HG02642 (cell line): ENCODE measurements around the gene ACTL6B.

ENCODE experiments used
- ATAC-seq: cut with Tn5 transposase; IDR thresholded peaks from one replicate; pipeline ENCODE4 v1.9.1; 2021; ENCODE audit warnings: mild to moderate bottlenecking; ENCODE audit not compliant: unreplicated experiment, poor library complexity

Gene ACTL6B

DNA sequence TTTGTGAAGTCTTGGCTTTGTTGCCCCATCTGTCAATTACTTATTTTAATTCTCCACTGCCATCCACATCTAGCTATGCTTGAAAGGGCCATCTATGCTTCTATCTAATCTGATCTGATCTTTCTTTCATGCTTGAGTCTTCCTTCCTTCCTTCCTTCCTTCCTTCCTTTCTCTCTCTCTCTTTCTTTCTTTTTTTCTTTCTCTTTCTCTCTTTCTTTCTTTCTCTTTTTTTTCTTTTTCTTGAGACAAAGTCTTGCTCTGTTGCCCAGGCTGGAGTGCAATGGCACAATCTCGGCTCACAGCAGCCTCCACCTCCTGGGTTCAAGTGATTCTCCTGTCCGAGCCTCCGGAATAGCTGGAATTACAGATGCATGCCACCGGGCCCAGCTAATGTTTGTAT is 26.2 kb downstream of the ACTL6B start:
- ATAC-seq = no peak

DNA sequence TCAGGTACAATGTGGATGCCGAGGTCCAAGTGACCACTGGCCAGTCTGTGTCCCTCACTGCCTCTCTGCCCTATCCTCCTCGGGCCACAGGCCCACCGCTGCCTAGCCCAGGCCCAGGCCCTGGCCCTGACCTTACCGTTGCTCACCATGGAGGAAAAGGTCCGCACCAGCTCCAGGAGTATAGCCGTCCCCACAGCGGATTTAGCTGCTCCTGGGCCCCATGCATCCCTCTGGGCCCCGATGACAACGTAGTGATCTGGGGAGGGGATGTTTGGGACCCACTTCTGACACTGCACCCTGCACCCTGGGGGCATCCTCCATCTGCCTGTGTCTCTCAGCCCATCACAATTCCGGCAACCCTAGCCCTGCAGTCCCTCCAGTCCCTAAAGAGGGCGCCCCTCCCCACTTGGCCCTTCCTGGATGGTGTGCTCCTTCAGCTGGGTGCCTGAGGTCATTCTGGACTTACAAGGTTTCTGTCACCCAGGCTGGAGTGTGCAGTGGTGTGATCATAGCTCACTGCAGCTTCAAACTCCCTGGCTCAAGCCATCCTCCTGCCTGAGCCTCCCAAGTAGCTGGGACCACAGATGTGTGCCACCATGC is 27.0 kb downstream of the ACTL6B start:
- ATAC-seq = no peak

DNA sequence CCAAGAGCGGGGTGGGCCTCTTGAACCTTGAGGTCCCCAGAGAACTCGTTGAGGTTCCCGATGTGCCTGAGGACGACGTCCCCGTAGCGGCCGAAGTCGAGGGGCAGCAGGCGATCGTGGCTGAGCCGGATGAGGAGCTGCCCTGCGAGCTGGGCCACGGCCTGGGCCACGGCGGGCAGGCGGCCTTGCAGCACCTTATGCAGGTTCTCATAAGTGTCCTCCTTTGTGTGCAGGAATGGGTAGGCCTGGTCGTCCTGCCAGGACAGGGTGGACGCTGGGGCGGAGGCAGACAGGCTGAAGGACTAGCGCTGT is 29.1 kb downstream of the ACTL6B start:
- ATAC-seq = no peak

DNA sequence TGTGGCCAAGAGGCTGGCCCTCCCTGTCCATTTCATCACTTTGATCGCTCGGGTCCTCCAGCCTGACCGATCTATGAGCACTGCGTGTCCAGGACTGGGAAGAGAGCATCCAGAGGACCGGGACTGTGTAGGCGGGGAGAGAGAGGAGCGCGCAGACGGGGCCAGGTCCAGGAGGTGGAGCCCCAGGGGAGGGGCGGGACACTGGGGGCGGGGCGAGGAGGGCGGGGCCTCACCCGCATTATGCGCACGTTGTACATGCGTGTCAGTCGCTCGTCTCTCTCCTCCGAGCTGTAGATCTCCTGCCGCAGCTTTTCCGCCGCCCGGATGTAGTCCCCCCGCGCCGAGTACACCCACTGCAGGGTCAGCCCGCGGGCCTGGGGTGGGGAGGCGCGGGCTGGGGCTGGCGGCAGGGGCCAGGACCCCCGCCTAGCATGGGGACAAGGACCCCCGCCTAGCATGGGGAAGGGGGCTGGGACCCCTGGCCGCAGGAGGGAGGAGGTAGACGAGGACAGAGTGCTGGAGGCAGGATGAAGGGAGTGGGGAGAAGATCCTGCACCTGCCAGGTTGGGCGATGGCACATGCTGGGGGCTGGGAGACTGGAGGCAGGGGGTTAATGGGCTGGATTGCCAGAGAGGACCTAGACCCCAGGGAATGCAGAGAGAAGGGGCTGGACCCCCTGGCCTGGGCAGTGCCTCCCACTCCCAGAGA is 29.6 kb downstream of the ACTL6B start:
- ATAC-seq = peak; percentile 81

DNA sequence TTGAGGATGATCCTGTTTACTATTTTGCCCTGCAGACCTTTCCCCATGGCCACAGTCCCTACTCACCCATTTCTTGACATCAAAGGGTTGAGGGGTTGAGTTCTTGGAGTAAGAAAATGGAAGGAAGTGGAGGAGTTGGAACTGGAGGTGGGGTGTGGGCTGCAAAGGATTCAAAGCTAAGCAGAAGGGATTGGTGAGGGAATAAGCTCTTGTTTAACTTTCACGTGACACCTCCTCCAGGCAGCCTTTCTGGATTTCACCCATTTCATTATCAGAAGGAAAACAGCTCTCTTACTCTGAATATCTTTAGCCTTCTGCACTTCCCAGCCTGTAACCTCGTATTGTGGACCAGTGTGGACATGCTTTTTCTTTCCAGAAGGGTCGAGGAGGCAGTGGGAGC is 30.2 kb downstream of the ACTL6B start:
- no peak for ATAC-seq

DNA sequence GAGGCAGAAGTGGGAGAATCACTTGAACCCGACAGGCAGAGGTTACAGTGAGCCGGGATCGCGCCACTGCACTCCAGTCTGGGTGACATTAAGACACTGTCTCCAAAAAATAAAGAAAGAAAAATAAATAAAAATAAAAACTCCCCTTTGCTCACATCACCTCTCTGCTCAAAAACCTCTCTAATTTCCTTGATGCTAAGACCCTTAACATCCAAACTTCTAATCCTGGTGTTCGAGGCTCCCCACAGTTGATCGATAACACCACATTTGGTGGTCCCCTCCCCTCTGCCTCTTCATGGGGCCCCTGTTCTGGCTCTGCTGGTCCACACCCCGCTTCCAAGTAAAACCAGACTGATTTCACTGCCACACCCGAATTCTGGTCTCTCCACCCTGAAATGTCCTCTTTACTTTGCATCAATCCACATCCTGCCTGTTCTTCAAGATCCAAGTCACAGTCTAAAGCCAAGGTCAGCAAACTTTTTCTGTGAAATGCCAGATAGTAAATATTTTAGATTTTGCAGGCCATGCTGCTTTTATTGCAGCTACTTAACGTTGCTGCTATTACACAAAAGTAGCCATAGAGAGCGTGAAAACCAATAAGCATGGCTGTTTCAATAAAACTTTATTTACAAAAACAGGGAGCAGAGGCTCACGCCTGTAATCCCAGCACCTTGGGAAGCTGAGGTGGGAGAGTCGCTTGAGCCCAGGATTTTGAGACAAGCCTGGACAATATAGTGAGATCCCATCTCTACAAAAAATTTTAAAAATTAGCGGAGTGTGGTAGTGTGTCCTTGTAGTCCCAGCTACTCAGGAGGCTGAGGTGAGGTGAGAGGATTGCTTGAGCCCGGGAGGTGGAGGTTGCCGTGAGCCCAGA is 32.1 kb downstream of the ACTL6B start:
- ATAC-seq = no peak

DNA sequence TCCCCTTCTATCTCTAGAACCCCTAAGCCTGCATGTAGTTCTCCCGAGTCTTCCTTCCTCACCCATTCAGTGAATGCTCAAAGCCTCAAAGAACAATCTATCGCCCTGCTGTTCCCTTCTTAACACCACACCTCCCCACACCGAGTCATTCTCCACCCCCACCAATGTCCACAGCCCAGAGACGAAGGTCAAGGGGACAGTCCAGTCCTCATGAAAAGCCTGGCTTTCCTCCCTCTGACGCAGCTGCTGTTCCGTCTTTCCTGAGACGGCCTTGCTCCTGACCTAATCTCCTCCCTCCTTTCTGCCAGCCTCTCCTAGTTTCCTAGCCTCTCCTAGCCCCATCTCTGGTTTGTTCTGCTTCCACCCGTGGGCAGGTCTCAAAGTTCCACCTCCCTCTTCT is 34.7 kb downstream of the ACTL6B start:
- no peak for ATAC-seq

DNA sequence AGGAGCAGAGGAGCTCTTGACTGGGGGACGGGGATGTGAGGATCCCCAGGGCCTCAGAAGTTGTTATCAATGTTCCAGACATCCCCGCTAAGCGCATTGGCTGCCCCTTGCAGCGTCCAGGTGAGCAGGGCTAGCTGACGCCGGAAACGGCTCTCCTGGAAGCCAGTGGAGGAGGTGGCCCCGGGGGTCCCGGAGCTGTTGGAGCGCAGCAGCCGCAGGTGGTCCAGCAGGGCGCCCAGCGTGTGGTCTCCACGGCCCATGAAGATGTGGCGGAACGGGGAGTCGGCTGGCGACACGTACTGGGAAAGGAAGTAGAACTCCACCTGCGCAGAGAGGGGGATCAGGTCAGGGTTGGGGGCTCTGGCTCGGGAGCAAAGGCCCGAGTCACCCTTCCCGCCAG is 35.4 kb downstream of the ACTL6B start:
- ATAC-seq = no peak

DNA sequence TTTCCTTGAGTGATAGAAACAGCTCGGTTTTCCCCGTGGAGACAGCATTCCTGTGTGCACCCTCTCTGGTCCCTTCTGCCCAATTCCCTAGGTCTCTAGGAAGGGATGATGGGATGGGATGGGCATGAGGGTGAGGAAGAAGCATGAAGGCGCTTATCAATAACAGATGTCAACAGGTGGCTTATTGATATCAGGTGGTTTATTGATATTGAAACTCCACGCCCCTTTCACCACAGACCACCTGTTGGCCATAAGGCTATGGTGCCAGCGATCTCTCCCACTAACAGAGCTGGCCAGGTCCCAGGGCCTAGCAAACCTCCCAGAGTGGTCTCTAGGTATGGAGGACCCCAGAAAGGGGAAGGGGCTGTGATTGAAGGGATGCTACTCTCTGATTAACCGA is 36.0 kb downstream of the ACTL6B start:
- no peak for ATAC-seq

DNA sequence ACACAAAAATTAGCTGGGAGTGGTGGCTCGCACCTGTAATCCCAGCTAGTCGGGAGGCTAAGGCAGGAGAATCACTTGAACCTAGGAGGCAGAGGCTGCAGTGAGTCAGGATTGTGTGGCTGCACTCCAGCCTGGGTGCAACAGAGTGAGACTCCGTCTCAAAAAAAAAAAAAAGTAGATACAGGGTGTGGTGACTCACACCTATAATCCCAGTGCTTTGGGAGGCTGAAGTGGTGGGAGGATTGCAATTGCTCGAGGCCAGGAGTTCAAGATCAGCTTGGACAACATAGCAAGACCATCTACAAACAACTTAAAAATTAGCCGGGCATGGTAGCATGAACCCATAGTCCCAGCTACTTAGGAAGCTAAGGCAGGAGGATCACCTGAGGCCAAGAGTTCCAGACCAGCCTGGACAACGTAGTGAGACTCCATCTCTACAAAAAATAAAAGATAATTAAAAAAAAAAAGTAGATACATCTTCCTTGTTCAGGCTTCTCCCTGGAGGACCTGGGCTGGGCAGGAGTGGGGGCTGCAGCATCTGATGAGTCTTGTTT is 41.9 kb downstream of the ACTL6B start:
- no peak for ATAC-seq

DNA sequence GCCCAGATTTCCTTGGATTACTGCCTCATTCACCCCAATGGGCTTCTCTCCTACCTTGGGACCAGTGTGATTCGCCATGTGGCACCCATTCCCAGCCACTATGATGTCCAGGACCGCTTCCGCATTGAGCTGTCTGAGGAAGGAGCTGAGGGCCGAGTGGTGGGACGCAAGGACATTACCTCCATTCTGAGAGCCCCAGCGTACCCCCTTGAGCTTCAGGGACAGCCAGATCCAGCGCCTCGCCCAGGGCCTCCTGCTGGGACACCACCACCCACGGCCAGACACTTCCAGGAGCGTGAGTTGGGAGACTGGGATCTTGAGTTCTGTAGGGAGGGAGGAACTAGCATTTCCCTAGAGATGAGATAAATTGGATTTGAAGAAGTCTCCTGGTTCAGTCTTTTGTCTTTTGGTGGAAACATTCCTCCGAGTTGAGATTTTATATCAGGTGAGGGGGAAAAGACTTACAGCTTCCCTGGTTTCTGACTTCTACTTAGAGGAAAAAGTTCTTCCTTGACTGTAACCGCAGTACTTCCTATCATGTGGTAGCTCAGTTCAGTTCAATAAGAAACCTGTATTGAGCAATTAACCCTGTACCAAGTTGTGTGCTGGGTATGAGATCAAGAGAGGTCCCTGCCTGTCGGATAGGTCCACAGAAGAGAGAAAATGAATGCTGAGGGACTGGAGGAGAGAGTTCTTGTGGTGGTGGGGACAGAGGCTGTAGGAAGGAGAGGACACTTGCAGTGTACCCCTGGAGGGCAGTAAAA is 42.7 kb downstream of the ACTL6B start:
- no peak for ATAC-seq

DNA sequence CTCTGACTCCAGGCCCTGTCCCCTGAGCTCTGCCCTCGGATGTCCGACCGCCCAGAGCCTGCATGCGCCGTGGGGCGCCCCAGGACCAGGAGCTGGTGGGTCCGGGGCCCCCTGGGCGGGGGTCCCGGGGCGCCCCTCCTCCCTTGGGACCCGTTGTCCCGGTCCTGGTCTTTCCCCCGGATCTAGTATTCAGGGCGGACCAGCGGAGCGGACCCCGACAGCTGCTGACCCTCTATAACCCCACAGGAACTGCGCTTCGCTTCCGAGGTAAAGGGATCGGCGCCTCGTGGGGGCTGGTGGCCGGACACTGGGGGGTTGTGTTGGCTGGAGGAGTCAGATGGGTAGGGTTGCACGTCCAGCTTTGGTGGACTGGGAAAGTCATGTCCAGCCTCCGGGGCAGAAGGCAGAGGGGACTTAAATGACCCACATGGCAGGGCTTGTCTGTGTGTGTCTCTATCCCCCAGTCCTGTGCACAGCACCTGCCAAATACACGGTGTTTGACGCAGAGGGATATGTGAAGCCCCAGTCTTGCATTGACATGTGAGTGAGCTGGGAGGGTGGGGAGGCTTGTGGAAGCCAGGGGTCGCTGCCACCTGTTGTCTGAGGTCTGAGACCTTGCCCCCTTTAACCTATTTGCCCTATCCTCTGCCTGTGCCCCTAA is 43.4 kb downstream of the ACTL6B start:
- ATAC-seq = no peak

DNA sequence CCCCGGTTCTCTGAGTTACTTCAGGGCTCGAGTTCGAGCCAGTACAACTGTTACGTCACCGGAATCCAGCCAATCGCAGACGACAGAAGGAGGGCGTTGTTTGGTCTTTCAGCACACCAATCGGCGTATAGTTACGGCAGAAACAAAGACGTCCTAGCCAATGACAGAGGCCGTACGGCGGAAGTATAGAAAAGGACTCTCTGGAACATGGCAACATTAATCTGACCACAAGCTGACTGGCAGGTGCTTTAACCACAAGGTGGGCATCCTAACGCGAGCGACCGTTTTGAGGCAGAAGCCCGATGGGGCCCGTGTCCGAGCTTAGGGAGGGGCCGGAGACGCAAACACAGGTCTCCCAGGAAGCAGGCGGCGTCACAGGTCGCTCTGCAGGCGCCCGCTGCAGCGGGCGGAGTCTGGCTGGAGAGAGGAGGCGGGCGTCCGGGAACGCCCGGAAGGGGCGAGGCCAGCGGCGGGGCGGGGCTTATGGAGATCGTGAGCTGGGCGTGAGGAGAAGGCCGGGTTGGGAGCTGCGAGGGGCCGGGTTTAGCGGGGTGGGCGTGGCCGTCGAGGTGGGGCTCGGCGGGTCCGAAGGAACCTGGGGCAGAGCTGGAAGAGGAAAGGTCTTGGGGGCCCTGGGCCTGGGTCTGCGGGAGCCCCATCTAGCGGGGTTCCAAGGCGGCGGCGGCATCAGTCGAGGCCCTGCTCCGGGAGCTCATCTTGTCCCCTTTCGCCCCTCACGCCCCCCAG is 44.1 kb downstream of the ACTL6B start, which contains the start of gene MOSPD3:
MOSPD3 (plus strand) TSS at position 558 of the 747 bp plus-strand sequence. CDS start 252 bp downstream, outside the sequence.
- ATAC-seq = peak; percentile 94

DNA sequence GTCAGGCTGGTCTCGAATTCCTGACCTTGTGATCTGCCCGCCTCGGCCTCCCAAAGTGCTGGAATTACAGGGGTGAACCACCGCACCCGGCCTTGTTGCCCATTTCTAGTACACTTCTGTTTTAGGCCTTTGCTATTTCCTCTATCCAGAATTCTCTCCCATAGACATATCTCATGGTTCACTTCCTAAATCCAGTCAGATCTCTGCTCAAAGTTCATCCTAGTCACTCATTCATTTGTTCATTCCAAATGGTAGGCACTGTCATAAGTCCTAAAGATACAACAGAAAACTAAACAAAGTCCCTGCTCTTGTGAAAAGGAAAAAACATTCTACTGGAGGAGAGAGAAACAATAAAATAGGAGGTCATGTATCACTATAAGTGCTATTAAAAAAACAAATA is 46.3 kb downstream of the ACTL6B start:
- no peak for ATAC-seq

DNA sequence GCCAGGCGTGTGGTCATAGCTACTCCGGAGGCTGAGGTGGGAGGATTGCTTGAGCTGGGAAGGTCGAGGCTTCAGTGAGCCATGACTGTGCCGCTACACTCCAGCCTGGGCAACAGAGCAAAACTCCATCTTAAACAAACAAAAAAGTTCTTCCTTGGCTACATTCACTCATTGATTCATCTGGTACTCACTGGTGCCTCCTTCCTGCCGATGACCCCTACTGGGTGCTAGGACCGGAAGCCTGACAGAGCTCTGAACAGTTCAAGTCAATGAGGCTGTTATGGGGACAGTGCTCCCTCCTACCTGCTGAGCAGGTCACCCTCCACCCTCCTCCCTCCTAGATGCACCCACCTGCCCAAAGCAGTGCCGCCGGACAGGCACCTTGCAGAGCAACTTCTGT is 49.1 kb downstream of the ACTL6B start:
- ATAC-seq = no peak

DNA sequence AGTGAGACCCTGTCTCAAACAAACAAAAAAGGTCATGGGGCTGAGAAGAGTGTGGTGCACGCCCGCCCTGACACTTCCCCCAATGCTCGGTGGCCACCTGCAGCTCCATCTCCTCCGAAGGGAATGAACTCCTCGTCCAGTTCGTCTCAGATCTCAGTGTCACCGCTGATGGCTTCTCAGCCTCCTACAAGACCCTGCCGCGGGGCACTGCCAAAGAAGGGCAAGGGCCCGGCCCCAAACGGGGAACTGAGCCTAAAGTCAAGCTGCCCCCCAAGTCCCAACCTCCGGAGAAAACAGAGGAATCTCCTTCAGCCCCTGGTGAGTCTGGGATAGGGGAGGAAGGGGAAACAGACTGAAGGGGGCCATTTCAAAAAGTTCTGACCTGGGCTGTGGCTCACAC is 49.9 kb downstream of the ACTL6B start:
- no peak for ATAC-seq

DNA sequence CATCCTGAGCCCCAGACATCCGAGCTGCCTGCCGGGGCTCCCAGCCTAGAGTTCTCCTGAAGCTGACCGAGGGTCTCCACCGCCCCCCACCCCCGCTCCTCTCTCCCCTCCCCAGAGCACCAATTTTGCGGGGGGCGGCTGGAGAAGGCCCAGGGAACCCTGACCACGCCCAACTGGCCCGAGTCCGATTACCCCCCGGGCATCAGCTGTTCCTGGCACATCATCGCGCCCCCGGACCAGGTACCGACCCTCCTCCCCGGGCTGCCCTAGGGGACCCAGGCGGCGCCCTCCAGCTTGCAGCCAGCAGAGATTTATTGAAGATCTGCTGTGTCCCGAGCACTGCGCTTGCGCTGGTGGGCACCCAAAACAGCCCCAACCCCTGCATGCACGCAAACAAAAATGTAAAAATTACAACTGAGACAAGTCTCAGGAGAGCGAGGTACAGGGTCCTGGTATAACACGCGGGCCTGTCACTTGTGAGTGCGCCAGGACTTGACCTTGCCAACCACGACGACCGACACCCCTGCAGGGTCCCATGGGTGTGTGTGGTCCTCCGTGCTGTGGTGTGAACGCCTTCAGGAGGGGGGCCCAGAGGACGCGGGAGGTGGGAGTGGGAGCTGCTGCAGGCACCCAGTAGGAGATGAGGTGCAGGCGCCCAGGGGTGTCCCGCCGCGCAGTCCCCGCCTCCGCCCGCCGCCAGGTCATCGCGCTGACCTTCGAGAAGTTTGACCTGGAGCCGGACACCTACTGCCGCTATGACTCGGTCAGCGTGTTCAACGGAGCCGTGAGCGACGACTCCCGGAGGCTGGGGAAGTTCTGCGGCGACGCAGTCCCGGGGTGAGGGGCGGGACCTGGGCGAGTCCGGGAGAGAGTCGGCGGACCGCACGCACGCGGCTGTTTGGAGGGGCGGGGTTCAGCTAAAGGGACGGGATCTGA is 51.0 kb downstream of the ACTL6B start:
- no peak for ATAC-seq
